Activated CD4-positive, alpha-beta T cell treated with anti-CD3 and anti-CD28 coated beads for 24 hours (primary cell): ENCODE data around the gene MX1.

Experiments
- DNase-seq, 2 donors: peaks; one replicate each; pipeline ENCODE4 v3.0.0-alpha.2; 2020; ENCODE audit warnings: low read depth in 2 of 2

Gene MX1

DNA sequence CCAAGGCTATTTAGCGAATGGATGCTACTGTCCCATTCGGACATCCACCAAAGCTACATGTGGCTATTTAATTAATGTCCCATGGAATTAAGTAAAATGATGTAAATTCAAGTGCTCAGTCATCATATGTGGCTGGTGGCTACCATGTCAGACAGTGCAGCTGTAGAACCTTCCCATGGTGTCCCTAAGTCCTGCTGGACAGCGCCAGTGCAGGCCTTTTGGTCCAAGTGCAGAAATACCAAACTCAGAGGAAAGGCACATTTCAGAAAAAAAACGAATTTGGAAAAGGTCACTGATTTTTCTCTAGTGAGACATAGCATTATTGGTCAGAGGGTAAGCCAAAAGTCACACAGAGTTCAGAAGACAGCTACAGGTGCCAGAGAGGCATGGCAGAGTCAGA, 64.3 kb downstream of the MX1 start:
- DNase-seq, result no peak

DNA sequence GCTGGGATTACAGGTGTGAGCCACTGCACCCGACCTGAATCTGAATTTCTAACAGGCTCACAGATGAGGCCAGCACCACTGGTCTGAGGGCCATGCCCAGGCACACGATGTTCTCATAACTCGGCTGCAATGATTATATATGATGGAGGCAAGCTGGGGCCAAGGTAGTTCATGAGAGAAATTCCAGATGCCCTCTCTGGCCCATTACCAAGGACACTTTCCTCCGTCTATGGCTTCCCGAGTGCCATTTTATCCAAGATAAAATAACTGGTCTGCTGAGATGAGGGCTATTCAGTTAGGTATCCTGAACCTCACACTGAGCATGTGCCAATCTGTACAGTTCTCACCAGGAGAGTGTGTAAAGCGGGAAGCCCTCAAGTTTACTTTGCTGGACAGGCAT, 65.4 kb downstream of the MX1 start:
- no peak for DNase-seq

DNA sequence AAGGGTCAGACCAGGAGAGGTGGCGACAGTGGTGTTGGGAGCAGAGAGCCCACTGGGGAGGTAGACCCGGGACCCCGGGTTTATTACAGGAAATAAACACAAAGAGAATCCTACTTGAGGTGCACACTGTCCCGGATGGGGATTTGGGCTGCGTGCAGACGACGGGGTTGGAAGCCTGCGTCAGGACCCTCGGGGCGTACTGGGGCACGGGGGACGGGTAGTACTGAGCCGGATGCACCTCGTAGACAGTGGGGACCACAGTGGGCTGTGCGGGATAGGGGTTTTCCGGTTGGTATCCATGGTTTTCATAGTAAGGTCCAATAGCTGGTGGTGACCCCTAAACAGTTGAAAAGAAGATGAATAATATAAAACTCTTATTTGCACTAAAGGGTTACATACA, 68.2 kb downstream of the MX1 start:
- no peak for DNase-seq

DNA sequence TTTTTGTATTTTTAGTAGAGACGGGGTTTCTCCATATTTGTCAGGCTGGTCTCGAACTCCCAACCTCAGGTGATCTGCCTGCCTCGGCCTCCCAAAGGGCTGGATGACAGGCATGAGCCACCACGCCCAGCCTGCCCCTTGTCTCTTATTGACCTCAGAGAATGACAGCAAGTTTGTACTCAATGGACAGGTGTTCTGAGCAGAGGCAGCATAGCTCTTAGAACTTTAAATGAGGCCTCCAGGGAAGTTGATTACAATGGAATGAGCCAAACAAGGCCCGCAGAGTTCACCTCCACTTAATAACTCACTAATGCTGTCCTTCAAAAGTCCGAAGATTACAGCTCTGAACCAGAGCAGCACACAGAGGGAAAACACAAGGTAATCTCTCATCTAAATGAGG, 71.0 kb downstream of the MX1 start:
- no peak for DNase-seq

DNA sequence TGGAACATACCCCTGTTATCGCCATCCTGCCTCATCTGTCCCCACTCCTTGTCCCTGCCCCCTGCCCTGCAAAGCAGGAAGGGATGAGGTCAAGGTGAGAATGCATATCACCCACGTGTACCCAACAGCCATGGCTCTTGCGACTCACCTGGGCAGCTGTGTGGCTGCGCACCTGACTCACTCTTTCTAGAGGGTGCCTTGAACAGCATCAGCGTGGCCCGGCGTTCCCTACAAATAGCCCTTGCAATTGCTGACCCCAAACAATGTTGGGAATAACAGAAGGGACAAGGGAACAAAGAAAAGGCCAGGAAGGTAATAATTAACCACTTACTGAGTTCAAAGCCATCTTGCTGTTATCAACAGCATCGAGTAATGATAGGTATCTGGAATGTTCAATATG, 71.7 kb downstream of the MX1 start:
- DNase-seq, result no peak

DNA sequence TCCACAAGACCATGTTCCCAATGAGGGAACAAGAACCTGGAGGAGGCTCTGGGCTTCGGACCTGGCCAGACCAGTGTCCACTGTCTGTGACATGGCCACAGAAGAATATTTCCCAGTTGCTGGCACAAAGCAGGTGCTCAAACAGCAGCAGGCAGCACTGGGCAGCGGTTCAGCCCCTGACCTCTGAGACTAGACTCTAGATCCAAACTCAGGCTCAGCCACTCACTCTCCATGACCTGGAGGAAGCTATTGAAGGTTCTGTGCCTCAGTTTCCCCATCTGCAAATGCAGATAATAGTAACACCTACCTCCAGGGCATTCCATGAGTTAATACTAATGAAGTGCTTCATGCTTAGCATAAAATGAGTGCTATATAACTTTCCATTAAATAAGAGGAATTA, 73.9 kb downstream of the MX1 start:
- DNase-seq, result no peak

DNA sequence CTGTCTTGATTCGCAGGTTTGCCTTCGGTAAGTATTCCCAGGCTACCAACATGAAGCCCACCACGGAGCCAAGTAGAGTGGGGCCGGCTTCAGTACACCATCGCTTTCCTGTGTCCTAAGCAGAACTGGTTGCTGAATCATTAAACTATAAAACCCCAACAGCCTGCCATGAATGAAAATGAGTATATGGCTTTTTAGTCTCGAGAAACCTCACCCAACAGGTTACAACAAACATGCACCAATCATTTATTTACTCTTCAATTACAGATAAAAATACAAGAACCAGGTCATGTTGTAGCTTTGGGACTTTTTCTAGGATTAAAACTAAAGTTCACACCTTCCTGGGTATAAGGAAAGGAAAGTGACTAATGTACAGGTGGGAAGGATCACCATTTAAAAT, 74.3 kb downstream of the MX1 start:
- no peak for DNase-seq

DNA sequence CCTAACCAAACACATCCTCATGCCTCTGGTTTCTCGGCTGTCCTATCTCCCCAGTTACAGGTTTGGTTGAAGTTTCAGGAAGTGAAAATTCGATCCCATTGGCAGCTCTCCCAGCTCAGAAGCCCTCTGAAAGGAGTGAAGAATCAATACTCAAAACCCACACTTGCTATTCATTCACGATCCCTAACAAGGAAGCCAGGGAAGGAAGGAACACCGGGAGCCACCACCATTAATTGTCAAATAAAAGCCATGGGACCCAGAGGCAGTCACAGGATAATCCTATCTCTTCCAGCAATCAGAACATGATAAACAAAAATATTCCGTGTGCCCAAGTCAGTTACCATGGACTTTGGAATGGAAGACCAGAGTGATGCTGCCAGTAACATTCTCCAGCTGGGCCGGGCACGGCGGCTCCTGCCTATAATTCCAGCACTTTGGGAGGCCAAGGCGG, 74.9 kb downstream of the MX1 start:
- no peak for DNase-seq

DNA sequence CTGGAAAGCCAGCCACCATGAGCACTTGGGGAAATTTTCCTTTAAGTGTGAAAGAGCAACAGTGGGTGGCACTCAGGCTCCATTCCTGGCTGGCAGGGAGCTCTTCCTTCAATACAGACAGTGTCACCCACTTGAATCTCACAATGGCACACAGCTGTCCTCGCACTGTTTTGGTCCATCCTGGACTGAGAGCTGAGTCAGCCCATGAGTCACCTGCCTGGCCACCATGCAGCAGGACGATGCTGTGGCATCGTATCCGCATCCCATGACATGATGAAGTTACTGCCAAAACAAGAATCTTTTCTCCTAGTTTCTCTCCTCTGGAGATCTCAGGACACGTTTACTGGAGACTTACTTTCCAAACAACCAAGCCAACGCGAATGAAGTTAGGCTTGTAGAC, 75.9 kb downstream of the MX1 start:
- DNase-seq, result no peak

DNA sequence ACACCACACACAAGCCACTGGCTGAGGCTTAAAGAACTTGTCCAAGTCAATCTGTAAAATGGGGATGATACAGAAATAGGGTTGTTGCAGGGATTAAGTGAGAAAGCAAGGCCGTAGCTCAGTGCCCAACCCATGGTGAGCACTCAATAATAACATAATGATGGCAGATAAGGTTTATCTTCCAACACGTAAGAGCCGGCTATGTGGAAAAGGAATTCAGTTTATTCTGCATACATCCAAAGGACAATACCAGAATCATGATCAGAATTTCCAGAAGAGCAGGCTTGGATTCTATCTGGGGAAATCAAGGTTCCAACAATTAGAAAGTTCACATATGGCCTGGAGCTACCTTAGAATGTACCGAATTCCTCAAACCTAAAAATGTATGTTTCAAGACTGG, 77.3 kb downstream of the MX1 start:
- no peak for DNase-seq

DNA sequence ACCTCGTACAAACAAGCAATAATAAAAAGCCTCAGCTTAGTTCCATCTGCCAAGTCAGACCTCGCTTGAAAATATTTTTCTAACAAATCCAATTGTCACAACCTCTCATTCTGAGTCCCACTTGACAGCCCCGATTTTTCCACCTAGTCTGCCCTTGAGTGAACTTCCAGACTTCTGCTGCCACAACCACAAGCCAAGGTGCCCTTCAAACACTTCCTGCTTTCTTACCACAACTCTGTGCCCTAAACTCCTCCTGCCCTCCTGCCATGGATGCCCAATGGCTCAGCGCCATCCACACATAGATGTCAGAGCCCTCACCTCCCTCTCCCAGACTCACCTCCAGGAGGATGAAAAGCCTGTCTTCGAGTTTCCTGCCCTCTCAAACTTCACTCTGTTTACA, 78.0 kb downstream of the MX1 start:
- DNase-seq, result no peak

DNA sequence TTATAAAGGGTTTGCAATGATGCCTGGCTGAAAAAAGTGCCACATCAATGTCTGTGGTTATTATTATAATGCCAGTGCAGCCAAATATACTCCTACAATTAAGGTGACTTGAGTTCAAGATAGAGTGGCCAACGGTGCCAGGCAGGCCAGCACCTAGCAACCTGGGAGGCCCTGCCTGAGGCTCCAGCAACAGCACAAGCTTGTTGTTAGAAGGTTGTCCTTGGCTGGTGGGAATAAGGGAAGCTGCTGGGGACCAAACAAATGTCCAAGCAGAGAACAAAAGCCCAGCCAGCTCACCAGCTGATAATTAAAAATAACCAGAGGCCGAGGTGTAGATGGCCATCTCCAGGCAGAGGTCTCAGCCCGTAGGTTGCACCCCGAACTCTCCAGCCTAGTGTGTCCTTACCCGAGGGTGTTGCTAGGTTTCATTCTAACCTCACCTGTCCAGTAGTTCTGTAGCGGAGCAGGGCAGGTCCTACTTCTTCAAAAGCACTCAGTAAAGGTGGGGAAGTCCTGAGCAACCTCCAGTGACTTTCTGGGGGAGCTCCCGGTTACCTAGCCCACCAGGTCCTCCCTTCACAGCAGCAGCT, 80.1 kb downstream of the MX1 start:
- DNase-seq, result no peak

DNA sequence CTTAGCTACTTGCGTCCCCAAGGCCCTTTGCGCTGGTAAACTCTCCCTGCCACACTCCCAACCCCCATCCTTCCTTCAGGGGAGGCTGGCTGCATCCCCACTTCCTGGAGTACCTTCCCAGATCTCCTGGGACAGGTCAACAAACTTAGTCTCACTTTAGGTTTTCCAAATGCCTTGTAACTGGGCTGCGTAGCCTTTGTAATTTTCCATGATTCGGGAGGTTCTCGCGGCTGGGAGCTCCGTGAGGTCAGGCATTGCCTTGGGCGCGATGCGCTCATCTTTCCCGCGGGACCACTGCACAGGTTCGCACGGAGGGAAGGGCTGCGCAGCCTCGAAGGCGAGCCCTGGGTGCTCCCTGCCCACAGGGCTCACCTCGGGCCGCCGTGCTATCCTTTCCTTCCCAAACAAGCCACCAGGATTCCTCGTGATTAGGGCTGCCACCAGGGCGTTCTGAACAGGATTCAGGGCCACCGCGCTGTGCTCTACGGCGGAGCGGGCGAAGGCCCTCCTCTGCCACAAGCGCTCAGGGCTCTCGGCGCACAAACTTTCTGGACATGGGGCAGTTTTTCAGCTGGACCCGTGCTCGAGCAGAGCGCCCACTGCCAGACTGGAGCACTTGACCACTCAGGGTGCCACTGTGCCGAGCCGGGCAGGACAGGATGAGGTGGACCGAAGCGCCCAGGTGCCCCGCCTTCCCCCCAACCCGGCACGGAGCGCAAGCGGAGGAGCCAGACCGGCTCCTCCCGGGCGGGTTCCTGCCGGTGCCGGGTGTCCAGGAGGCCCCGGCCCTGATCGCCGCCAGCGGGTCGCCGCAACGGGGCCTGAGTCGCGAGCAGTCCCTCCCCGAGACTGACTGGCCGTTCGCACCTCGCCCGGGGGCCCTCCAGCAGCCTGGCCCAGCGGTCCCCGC, 80.8 kb downstream of the MX1 start:
- DNase-seq, result no peak

DNA sequence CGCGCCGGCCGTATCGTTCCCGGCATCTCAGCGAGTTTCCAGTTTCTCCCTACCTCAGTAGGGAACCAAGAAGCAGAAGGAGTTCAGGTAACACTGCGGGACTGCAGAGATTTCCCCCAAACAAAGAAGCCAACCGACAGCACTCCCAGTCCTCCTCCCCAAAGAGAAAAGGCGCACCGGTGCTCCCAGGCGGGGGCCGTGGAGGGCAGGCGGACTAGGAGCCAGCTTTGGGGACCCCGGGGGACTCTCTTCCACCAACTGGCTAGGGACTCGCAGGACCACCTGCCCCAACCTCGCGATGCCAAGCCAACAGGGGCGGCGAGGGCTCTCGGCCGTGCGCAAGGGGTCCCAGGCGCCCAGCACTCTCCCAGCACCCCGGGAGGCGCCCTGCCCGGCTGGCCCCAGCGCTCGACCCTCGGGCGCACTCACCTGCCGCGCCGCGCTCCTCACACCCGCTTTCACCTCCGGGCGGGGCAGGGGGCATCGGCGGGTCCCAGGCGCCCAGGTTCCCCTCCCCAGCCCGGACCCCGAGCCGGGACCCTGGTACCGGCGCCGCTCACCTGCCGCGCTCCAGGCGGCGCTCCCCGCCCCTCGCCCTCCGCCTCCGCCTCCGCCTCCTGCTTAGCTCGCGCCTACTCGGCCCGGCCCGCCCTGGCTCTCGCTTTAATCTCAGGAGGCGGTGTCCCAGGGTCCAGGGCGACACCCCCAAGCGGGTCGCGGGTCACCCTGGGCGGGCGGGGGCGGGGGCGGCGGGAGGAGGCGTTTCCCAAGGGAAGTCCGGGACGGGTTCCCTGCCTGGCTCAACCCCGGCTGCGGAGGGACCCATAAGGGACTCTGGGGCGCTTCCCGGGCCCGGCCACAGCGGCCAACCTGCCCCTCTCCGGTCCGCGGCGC, 81.7 kb downstream of the MX1 start, which contains the start of gene TMPRSS2:
TSS of gene TMPRSS2 (minus strand) at position 638 of the 894 bp plus-strand sequence. CDS start 10,025 bp downstream, outside the sequence.
- DNase-seq, result no peak

DNA sequence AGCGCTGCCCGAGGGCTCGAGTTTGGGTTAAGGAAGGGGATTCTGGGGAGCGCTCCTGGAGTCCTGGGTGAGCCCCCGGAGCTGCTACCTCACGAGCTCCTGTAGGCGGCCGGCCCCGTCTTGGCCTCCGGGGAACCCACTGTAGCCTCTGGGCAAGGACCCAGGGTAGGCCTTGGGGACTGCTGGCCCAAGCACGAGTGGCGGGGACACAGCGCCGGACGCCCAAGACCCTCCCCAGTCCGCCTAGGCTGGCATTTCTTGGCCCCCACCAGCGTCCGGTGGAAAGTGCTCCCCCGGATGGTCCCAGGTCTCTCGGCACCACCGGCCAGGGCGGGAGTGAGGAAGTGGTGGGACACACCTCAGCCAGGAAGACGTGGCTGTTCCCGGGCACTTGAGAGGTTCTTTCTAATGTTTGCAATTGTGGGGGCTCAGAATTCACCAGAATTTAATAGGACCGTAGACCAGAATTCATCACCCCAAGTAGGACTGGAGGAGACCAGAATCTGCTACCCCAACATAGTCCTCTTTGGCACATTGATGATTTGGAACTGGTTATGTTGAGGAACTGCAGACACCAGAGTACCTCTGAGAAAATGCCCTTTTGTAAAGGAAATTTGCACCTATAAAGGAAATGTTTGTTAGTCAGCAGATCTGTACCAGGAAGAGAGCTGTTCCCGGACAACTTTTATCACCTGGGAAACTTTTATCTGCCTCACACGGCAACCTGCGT, 82.5 kb downstream of the MX1 start:
- no peak for DNase-seq
